ENCODE results near the gene PSTPIP2. TPM values are rescaled to one million over a fixed set of nuclear protein-coding genes. Genes with fewer than 3 reads are reported as not detected.

PSTPIP2 gene
- total and polyA plus RNA-seq, 7 donors: 0.48 to 18.8 (median 7.0) TPM

DNA sequence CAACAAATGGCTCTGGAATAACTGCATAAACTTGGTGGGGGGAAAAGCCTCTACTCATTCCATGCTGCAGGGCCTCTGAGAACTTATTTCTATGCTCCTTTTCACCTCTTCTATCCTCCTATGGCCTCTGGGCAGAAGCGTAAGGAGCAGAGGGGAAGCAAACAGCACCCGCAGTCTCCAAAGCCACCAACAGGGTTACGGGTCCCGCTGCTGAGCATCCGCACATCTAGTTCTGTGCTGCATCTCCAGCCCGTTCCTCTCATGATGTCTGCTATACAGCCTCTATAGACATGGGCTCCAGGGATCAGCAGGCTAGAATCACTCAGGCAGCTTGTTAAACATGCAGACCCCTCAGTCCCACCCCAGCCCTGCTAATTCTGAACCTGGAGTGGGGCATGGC is 25.9 kb downstream of the PSTPIP2 start:
- WGBS, 3 donors: 93 to 98% (median 96%) methylated on average over 6 of the region's 6 CpGs
- DNase-seq (no peak), ATAC-seq (no peak)
- TF ChIP-seq, protein P1, sequence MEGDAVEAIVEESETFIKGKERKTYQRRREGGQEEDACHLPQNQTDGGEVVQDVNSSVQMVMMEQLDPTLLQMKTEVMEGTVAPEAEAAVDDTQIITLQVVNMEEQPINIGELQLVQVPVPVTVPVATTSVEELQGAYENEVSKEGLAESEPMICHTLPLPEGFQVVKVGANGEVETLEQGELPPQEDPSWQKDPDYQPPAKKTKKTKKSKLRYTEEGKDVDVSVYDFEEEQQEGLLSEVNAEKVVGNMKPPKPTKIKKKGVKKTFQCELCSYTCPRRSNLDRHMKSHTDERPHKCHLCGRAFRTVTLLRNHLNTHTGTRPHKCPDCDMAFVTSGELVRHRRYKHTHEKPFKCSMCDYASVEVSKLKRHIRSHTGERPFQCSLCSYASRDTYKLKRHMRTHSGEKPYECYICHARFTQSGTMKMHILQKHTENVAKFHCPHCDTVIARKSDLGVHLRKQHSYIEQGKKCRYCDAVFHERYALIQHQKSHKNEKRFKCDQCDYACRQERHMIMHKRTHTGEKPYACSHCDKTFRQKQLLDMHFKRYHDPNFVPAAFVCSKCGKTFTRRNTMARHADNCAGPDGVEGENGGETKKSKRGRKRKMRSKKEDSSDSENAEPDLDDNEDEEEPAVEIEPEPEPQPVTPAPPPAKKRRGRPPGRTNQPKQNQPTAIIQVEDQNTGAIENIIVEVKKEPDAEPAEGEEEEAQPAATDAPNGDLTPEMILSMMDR (IDR thresholded peaks at IDR 0.05): no peak
- H3K27me3 ChIP-seq (ENCODE audit: insufficient read depth in 3 of 3, low read length in 2 of 3): peaks cover 0 to 1% (median 0%) of the 10 kb centered on the region in 3 donors
- H3K4me3 ChIP-seq: no peak overlapping the region
- no peak overlapping the region for H3K27ac ChIP-seq
- H3K4me1 ChIP-seq: peaks cover under 1% of the 10 kb centered on the region
- H3K9me3 ChIP-seq: no peaks in the 10 kb centered on the region
- H3K36me3 ChIP-seq (ENCODE audit: insufficient read depth in 1 of 2, low read depth in 1 of 2): no peaks in the 10 kb centered on the region
- intact Hi-C loops (cut with DNase I): no loop called here

DNA sequence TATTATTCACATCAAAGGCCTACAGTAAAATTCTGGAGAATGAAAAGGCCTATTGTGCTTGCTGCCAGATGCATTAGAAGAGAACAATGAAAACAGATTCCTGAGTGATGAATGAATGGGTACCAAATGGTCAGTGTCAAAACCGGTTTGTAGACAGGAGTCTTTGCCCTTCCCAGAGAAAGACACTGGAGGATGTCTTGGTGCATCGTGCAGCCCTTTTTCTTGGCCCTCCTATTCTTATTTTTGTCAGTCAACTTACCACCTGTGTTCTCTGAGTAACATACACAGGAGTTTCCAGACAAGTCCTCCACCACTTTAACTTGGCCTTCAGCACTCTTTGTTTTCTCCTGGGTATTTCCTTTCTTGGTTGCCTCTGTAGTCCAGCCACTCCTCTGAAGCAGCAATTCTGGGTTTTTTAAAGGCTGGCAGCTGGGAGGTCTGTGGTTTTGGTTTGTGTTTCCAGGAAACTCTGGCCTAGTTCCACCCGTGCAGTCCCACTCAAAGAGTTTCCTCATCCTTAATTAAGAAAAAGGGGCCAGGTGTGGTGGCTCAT is 29.4 kb downstream of the PSTPIP2 start:
- no peak overlapping the region for H3K27ac ChIP-seq
- H3K4me3 ChIP-seq: no peak overlapping the region
- H3K9me3 ChIP-seq: no peaks in the 10 kb centered on the region
- peaks cover 0 to 1% (median 0%) of the 10 kb centered on the region in 3 donors for H3K27me3 ChIP-seq (ENCODE audit: insufficient read depth in 3 of 3, low read length in 2 of 3)
- peaks cover 5% of the 10 kb centered on the region for H3K4me1 ChIP-seq
- no peak for DNase-seq
- ATAC-seq: no peak
- H3K36me3 ChIP-seq (ENCODE audit: insufficient read depth in 1 of 2, low read depth in 1 of 2): no peaks in the 10 kb centered on the region
- WGBS, 3 donors: 34 to 37% (median 37%) methylated on average over 3 of the region's 3 CpGs
- intact Hi-C loops (cut with DNase I): no loop called here
- TF ChIP-seq, protein P1 (IDR thresholded peaks at IDR 0.05): no peak

DNA sequence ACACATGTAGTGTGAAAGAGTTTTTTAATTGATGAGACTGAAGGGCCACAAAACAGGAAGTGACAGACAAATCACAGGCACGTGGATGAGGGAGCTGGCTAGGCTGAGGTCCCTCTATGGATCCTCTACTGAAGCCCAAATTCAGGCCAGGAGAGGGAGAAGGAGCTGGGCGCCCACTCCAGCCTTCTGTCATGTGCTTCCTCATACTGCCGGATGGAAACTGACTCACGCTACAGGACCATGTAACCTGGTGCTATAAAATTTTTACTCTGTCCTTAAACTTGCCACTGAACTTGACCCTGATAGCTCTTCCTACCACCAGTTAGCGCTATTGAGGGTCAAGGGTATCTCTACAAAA is 31.3 kb downstream of the PSTPIP2 start:
- intact Hi-C loops (cut with DNase I): no loop called here
- peaks cover 7% of the 10 kb centered on the region for H3K4me1 ChIP-seq

DNA sequence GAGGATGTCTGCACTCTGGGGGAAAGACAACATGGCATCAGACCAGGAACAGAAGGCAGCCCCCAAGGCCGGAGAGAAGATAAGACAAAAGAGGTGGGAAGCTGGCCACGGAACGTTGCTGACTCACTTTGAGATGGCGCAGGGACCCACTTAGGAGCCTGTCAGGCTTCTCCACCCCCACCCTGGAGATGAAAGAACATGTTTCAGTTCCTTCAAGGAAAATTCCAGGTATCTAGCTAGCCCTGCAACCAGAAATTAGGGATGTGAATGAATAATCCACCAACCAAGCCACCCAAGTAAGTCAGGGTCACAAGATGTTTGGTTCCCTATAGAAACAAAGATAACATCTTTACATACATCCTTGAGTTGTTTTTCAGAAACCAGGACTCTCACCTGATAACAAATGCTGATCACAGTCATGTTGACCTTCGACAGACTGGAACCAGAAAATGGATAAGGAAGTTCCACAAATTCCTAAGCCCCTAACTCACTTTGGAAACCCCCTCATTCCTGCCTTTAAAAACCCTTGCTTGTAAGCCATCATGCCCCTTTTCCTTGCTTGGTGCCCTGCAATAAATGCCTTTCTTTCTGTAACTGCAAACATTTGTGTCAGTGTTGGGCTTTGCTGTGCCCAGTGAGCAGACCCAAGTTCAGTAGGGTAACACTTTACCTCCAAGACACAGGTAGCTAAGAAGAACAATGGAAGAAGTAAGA is 31.9 kb downstream of the PSTPIP2 start:
- Histone ChIP-seq H3K4me1 (peaks cover 7% of the 10 kb centered on the region), H3K27ac (no peak overlapping the region), H3K27me3 (ENCODE audit: insufficient read depth in 3 of 3, low read length in 2 of 3) (no peaks in the 10 kb centered on the region), H3K4me3 (no peak overlapping the region), H3K9me3 (no peaks in the 10 kb centered on the region), H3K36me3 (ENCODE audit: insufficient read depth in 1 of 2, low read depth in 1 of 2) (no peaks in the 10 kb centered on the region)
- ATAC-seq (no peak), DNase-seq (no peak)
- intact Hi-C loops (cut with DNase I): no loop called here
- TF ChIP-seq, protein P1 (IDR thresholded peaks at IDR 0.05): no peak
- WGBS, 3 donors: 85 to 95% (median 88%) methylated on average over 5 of the region's 5 CpGs

More for the DNA sequence above, 31.3 kb downstream of the PSTPIP2 start:
- Histone ChIP-seq H3K4me3 (no peak overlapping the region), H3K9me3 (no peaks in the 10 kb centered on the region), H3K27me3 (ENCODE audit: insufficient read depth in 3 of 3, low read length in 2 of 3) (no peaks in the 10 kb centered on the region), H3K27ac (no peak overlapping the region), H3K36me3 (ENCODE audit: insufficient read depth in 1 of 2, low read depth in 1 of 2) (no peaks in the 10 kb centered on the region)
- ATAC-seq: no peak
- TF ChIP-seq, protein P1 (IDR thresholded peaks at IDR 0.05): no peak
- no peak for DNase-seq
- WGBS, 3 donors: 80 to 87% (median 84%) methylated on average over 5 of the region's 5 CpGs

Measured in psoas muscle (tissue), 8 donors.